GM12801 (cell line): ENCODE measurements around the gene TMEM82.

ENCODE experiments used
- TF ChIP-seq, protein P1 (sequence below): IDR thresholded peaks from one replicate; pipeline ENCODE4 v1.5.1; 2011; ENCODE audit warnings: control low read depth; ENCODE audit not compliant: insufficient read length; ENCODE audit errors: extremely low read depth

TMEM82 gene

GRCh38 chr1:15734296-15734695 lies 8.0 kb upstream of the TMEM82 start:
- TF ChIP-seq, protein P1, sequence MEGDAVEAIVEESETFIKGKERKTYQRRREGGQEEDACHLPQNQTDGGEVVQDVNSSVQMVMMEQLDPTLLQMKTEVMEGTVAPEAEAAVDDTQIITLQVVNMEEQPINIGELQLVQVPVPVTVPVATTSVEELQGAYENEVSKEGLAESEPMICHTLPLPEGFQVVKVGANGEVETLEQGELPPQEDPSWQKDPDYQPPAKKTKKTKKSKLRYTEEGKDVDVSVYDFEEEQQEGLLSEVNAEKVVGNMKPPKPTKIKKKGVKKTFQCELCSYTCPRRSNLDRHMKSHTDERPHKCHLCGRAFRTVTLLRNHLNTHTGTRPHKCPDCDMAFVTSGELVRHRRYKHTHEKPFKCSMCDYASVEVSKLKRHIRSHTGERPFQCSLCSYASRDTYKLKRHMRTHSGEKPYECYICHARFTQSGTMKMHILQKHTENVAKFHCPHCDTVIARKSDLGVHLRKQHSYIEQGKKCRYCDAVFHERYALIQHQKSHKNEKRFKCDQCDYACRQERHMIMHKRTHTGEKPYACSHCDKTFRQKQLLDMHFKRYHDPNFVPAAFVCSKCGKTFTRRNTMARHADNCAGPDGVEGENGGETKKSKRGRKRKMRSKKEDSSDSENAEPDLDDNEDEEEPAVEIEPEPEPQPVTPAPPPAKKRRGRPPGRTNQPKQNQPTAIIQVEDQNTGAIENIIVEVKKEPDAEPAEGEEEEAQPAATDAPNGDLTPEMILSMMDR, result no peak

- TF ChIP-seq, protein P1, result no peak
Measured at GRCh38 chr1:15734901-15735300, 7.4 kb upstream of the TMEM82 start.

DNA sequence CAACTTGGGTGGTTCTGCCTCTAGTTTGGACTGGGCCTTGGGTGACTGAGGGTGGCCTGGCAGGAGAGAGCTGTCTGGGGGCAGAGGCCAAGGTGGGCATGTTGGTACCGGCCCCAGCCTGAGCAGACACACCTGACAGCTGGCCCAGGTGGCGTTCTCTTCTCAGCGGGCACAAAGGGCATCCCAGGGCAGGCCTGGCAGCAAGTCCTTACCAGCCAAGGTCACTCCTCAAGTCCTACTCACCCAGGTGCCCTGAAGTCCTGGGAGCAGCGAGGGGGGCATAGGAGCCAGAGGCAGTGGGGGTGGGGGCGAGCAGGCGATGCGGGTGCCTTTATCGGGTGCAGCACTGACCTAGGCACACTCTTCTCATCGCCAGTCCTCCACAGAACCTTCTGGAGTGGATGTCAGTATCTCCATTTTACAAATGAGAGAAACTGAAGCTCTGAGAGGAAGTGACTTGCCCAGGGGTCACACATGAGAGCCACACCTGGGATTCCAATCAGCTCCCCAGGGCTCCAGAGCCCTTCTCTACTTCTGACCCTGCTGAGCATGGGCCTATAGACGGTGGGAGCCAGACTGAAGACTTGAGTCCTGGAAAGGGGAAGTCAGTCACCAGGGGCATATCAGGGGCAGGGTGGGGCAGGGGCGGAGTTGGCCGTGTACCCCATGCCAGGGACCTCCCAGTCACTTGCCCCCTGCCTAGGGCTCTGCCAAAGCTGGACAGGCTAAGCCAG lies 6.8 kb upstream of the TMEM82 start:
- TF ChIP-seq, protein P1, result no peak

DNA sequence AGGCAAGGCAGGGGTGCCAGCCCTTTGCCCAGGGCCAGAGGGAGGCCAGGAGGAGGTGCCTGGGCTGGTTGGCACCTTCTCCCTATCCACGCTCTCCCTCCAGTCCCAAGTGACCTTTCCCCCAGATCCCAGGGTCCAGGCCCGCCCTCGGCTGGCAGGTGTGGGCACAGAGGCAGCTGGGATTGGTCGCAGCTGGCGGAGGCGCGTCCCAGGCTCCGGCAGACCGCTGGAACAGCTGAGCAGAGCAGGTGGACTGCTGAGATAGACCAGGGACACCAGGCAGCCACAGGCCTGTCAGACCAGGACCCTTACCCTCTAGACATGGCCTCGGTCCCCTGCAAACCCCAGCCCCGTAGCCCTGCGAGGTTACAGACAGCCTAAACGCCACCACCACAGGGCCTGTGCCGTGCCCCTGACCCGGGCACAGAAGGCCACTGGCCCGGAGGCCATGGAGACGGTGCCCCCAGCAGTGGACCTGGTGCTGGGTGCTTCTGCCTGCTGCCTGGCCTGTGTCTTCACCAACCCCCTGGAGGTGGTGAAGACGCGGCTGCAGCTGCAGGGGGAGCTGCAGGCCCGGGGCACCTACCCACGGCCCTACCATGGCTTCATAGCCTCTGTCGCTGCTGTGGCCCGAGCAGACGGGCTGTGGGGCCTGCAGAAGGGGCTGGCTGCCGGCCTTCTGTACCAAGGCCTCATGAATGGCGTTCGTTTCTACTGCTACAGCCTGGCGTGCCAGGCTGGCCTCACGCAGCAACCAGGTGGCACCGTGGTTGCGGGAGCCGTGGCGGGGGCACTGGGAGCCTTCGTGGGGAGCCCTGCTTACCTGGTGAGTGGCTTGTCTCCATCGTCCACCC lies 6.0 kb upstream of the TMEM82 start, which contains the start of gene SLC25A34:
Gene SLC25A34, plus strand, starts transcription at position 221 of the 854 bp plus-strand sequence. Its CDS starts 228 bp downstream, at position 449.
- TF ChIP-seq, protein P1, result no peak

DNA sequence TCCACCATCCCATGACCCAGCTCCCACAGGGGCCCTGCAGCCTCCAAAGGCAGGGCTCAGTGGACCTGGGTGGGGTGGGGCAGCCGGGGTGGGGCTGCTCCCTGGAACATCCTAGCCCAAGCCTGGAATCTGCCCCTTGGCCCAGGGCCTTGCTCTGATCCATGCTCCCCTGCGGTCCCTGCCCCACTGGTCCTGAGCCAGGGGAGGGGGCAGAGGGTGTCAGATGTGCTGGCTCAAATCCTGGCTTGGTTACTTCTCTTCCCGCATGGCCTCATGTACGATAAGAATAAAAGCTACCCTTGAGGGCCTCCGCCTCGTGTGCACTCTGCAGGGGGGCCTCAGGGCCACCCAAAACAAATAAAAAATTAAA lies 5.4 kb upstream of the TMEM82 start:
- TF ChIP-seq, protein P1, result no peak

GRCh38 chr1:15737324-15738319 lies 4.7 kb upstream of the TMEM82 start:
- TF ChIP-seq, protein P1, result no peak
